Hepatocyte (in vitro differentiated cells): ENCODE measurements around the gene ROR2. TPM values are rescaled to one million over a fixed set of nuclear protein-coding genes. Genes with fewer than 3 reads are reported as not detected.

Source experiments
- DNase-seq: peaks from one replicate; pipeline ENCODE4 v3.0.0-alpha.2; 2016; ENCODE audit warnings: low spot score
- H2AFZ ChIP-seq: fragments of 200-600 bp; sonication (generic); 2 replicates; pipeline ENCODE4 v1.6.0; 2016; ENCODE audit warnings: antibody characterized with exemption, mild to moderate bottlenecking
- H3K27ac ChIP-seq: fragments of 200-600 bp; sonication (generic); 2 replicates; pipeline ENCODE4 v1.5.1; 2016; ENCODE audit warnings: mild to moderate bottlenecking
- H3K27me3 ChIP-seq: fragments of 200-600 bp; sonication (generic); 2 replicates; pipeline ENCODE4 v1.6.1; 2016
- H3K36me3 ChIP-seq: fragments of 200-600 bp; sonication (generic); replicated peaks from 2 replicates; pipeline ENCODE4 v1.5.1; 2016; ENCODE audit warnings: low read depth; ENCODE audit not compliant: insufficient read depth
- H3K4me1 ChIP-seq: fragments of 200-600 bp; sonication (generic); 2 replicates; pipeline ENCODE4 v1.5.1; 2016; ENCODE audit warnings: mild to moderate bottlenecking, moderate library complexity; ENCODE audit not compliant: insufficient read depth
- H3K4me2 ChIP-seq: fragments of 200-600 bp; sonication (generic); 2 replicates; pipeline ENCODE4 v1.6.0; 2016
- H3K4me3 ChIP-seq: fragments of 200-600 bp; sonication (generic); 2 replicates; pipeline ENCODE4 v1.5.1; 2016; ENCODE audit warnings: mild to moderate bottlenecking
- H3K79me2 ChIP-seq: fragments of 200-600 bp; sonication (generic); 2 replicates; pipeline ENCODE4 v1.6.0; 2017; ENCODE audit warnings: mild to moderate bottlenecking
- H3K9me2 ChIP-seq: fragments of 200-600 bp; sonication (generic); replicated peaks from 2 replicates; pipeline ENCODE4 v1.6.0; 2017; ENCODE audit warnings: mild to moderate bottlenecking; ENCODE audit not compliant: insufficient read depth
- H3K9me3 ChIP-seq: fragments of 200-600 bp; sonication (generic); 2 replicates; pipeline ENCODE4 v1.5.1; 2016; ENCODE audit warnings: low read depth, mild to moderate bottlenecking
- H4K20me1 ChIP-seq: fragments of 200-600 bp; sonication (generic); 2 replicates; pipeline ENCODE4 v1.6.0; 2016; ENCODE audit warnings: mild to moderate bottlenecking; ENCODE audit not compliant: insufficient read depth, poor library complexity, severe bottlenecking
- EZH2 ChIP-seq: fragments of 200-600 bp; sonication (generic); IDR thresholded peaks from 2 replicates; pipeline ENCODE4 v1.6.1; 2016; ENCODE audit warnings: antibody characterized with exemption, mild to moderate bottlenecking, borderline replicate concordance
- EZH2phosphoT487 ChIP-seq: fragments of 200-600 bp; sonication (generic); IDR thresholded peaks from one replicate; pipeline ENCODE4 v1.6.1; 2018; ENCODE audit warnings: antibody characterized with exemption, mild to moderate bottlenecking, low read depth, moderate library complexity; ENCODE audit not compliant: unreplicated experiment, severe bottlenecking
- WGBS: methylation state at CpG from one replicate; pipeline ENCODE4 v1.1.6; 2016; ENCODE audit warnings: low lambda C conversion rate; ENCODE audit errors: missing lambda C conversion rate; 5-methylcytosine and 5-hydroxymethylcytosine counted together
- polyA plus RNA-seq: library from polyadenylated mRNA; unstranded; fragments of >200 nt; fragmentation: Nextera tagmentation; extraction: Ambion mirVana; gene quantifications from 2 replicates; pipeline ENCODE4 v1.2.1, GENCODE V29; 2016
- total RNA-seq: library from RNA; depleted of rRNA; stranded (reverse); fragments of >200 nt; gene quantifications from 2 replicates; pipeline ENCODE4 v1.2.3, GENCODE V29; 2014
- TF ChIP-seq, protein P1 (sequence below): fragments of 200-600 bp; sonication (generic); IDR thresholded peaks from 2 replicates; pipeline ENCODE4 v1.5.1; 2016; ENCODE audit warnings: antibody characterized with exemption, mild to moderate bottlenecking; ENCODE audit not compliant: poor library complexity

The ROR2 gene
- total and polyA plus RNA-seq, 2 experiments from 2014 or later: 25.6 to 29.5 TPM

DNA sequence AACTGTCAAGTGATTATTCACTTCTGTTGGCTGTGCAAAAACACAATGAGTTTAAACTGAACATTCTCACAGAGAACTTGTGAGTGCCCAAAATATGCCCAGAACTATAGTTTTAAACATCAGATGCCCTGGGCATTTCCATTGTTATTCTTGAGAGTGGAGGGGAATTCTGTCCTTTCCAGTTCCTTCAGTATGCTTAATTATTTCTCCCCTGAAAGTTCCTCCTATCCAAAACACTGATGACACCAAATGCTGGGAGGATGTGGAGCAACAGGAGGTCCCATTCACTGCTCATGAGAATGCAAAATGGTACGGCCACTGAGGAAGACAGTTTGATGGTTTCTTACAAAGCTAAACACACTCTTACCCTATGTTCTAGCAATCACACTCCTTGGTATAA lies 55.5 kb downstream of the ROR2 start:
- Histone ChIP-seq H3K4me3 (no peak overlapping the region), H3K36me3 (no peaks in the 10 kb centered on the region), H3K9me3 (no peaks in the 10 kb centered on the region), H3K4me1 (peaks cover 57% of the 10 kb centered on the region), H3K27me3 (no peaks in the 10 kb centered on the region), H2AFZ (no peak overlapping the region), H4K20me1 (peaks cover 12% of the 10 kb centered on the region), H3K27ac (no peak overlapping the region), H3K79me2 (peaks cover 80% of the 10 kb centered on the region), H3K9me2 (no peaks in the 10 kb centered on the region), H3K4me2 (no peak overlapping the region)
- TF ChIP-seq, protein P1, sequence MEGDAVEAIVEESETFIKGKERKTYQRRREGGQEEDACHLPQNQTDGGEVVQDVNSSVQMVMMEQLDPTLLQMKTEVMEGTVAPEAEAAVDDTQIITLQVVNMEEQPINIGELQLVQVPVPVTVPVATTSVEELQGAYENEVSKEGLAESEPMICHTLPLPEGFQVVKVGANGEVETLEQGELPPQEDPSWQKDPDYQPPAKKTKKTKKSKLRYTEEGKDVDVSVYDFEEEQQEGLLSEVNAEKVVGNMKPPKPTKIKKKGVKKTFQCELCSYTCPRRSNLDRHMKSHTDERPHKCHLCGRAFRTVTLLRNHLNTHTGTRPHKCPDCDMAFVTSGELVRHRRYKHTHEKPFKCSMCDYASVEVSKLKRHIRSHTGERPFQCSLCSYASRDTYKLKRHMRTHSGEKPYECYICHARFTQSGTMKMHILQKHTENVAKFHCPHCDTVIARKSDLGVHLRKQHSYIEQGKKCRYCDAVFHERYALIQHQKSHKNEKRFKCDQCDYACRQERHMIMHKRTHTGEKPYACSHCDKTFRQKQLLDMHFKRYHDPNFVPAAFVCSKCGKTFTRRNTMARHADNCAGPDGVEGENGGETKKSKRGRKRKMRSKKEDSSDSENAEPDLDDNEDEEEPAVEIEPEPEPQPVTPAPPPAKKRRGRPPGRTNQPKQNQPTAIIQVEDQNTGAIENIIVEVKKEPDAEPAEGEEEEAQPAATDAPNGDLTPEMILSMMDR: no peak
- no peak for TF ChIP-seq EZH2phosphoT487
- TF ChIP-seq EZH2: no peak
- DNase-seq: no peak
- WGBS: 75% methylated on average over 1 of the region's 1 CpG

GRCh38 chr9:91894023-91894422 lies 56.0 kb downstream of the ROR2 start:
- Histone ChIP-seq H3K27me3 (no peaks in the 10 kb centered on the region), H3K4me3 (no peak overlapping the region), H3K9me3 (no peaks in the 10 kb centered on the region), H3K36me3 (no peaks in the 10 kb centered on the region), H3K79me2 (peaks cover 83% of the 10 kb centered on the region), H3K4me1 (peaks cover 54% of the 10 kb centered on the region), H4K20me1 (peaks cover 12% of the 10 kb centered on the region), H3K9me2 (no peaks in the 10 kb centered on the region), H3K27ac (no peak overlapping the region), H2AFZ (no peak overlapping the region), H3K4me2 (no peak overlapping the region)
- WGBS: 87% methylated on average over 4 of the region's 4 CpGs
- no peak for TF ChIP-seq EZH2phosphoT487
- TF ChIP-seq, protein P1: no peak
- TF ChIP-seq EZH2: no peak
- DNase-seq: no peak

DNA sequence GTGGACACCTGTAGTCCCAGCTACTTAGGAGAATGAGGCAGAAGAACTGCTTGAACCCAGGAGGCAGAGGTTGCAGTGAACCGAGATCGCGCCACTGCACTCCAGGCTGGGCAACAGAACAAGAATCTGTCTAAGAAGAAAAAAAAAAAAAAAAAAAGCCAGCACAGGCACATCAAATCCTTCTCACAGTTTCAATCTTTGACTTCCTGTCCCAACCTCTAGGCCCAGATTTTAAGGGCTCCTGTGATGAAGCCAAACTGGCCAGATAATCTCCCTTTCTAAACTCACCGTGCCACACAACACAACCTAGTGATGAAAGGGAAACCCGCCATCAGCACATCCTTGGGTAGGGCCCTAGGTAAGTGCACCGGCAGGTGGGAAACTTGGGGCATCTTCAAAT lies 58.1 kb downstream of the ROR2 start:
- Histone ChIP-seq H3K27ac (no peak overlapping the region), H3K79me2 (peaks cover 81% of the 10 kb centered on the region), H3K4me2 (no peak overlapping the region), H4K20me1 (peaks cover 8% of the 10 kb centered on the region), H3K4me1 (peaks cover 51% of the 10 kb centered on the region), H2AFZ (no peak overlapping the region), H3K4me3 (no peak overlapping the region), H3K36me3 (no peaks in the 10 kb centered on the region), H3K9me3 (no peaks in the 10 kb centered on the region), H3K9me2 (no peaks in the 10 kb centered on the region), H3K27me3 (no peaks in the 10 kb centered on the region)
- no peak for DNase-seq
- TF ChIP-seq EZH2 (no peak), EZH2phosphoT487 (no peak)
- TF ChIP-seq, protein P1: no peak
- WGBS: 92% methylated on average over 6 of the region's 6 CpGs

- Histone ChIP-seq H3K9me2 (no peaks in the 10 kb centered on the region), H3K36me3 (no peaks in the 10 kb centered on the region), H3K4me3 (no peak overlapping the region), H3K4me1 (peaks cover 50% of the 10 kb centered on the region), H2AFZ (no peak overlapping the region), H3K27me3 (no peaks in the 10 kb centered on the region), H3K4me2 (no peak overlapping the region), H4K20me1 (peaks cover 8% of the 10 kb centered on the region), H3K27ac (no peak overlapping the region), H3K9me3 (no peaks in the 10 kb centered on the region), H3K79me2 (peaks cover 88% of the 10 kb centered on the region)
- no peak for DNase-seq
- 58% methylated on average over 3 of the region's 3 CpGs for WGBS
- TF ChIP-seq EZH2: no peak
- TF ChIP-seq, protein P1: no peak
- TF ChIP-seq EZH2phosphoT487: no peak
Measured at GRCh38 chr9:91890662-91891061, 59.4 kb downstream of the ROR2 start.
